ENCODE data around the gene ATRNL1. TPM values are rescaled to one million over a fixed set of nuclear protein-coding genes. Genes with fewer than 3 reads are reported as not detected.

Gene ATRNL1
- total RNA-seq, 1 experiment from 2014 or later = 28.7 TPM

DNA sequence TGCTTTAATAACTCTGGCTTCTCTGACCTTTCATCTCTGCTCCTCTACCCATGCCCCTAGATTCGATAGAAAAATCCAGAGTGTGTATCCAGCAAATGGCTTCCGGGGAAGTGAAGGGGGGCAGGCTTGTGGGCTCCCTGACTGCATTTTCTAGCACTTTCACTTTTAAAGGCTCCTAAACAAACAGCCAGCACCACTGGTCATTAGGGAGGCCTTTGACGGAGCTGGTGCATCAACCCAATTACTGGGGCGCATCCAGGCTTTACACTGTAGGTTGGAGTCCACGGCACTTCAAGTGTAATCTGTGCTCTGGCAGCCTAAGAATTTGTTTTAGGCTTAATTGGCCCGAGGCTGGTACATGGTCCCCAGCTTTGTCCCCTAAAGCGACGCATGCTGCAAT lies 887.9 kb downstream of the ATRNL1 start:
- no peak for TF ChIP-seq FOXK1 (CRISPR knock-in tag; IDR thresholded peaks at IDR 0.05)
- TF ChIP-seq NFYB (CRISPR knock-in tag; conservative IDR thresholded peaks at IDR 0.05; ENCODE audit: low read depth) = no peak
- TF ChIP-seq, protein P1, sequence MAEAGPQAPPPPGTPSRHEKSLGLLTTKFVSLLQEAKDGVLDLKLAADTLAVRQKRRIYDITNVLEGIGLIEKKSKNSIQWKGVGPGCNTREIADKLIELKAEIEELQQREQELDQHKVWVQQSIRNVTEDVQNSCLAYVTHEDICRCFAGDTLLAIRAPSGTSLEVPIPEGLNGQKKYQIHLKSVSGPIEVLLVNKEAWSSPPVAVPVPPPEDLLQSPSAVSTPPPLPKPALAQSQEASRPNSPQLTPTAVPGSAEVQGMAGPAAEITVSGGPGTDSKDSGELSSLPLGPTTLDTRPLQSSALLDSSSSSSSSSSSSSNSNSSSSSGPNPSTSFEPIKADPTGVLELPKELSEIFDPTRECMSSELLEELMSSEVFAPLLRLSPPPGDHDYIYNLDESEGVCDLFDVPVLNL (CRISPR knock-in tag; IDR thresholded peaks at IDR 0.05; ENCODE audit: borderline replicate concordance, low read depth) = no peak
- TF ChIP-seq, protein P2, sequence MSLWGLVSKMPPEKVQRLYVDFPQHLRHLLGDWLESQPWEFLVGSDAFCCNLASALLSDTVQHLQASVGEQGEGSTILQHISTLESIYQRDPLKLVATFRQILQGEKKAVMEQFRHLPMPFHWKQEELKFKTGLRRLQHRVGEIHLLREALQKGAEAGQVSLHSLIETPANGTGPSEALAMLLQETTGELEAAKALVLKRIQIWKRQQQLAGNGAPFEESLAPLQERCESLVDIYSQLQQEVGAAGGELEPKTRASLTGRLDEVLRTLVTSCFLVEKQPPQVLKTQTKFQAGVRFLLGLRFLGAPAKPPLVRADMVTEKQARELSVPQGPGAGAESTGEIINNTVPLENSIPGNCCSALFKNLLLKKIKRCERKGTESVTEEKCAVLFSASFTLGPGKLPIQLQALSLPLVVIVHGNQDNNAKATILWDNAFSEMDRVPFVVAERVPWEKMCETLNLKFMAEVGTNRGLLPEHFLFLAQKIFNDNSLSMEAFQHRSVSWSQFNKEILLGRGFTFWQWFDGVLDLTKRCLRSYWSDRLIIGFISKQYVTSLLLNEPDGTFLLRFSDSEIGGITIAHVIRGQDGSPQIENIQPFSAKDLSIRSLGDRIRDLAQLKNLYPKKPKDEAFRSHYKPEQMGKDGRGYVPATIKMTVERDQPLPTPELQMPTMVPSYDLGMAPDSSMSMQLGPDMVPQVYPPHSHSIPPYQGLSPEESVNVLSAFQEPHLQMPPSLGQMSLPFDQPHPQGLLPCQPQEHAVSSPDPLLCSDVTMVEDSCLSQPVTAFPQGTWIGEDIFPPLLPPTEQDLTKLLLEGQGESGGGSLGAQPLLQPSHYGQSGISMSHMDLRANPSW (CRISPR knock-in tag; conservative IDR thresholded peaks at IDR 0.05; ENCODE audit: low read depth) = no peak
- TF ChIP-seq, protein P3, sequence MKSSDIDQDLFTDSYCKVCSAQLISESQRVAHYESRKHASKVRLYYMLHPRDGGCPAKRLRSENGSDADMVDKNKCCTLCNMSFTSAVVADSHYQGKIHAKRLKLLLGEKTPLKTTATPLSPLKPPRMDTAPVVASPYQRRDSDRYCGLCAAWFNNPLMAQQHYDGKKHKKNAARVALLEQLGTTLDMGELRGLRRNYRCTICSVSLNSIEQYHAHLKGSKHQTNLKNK (CRISPR knock-in tag; IDR thresholded peaks at IDR 0.05) = no peak
- TF ChIP-seq, protein P4, sequence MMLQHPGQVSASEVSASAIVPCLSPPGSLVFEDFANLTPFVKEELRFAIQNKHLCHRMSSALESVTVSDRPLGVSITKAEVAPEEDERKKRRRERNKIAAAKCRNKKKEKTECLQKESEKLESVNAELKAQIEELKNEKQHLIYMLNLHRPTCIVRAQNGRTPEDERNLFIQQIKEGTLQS (CRISPR knock-in tag; conservative IDR thresholded peaks at IDR 0.05) = no peak
- no peak for TF ChIP-seq SP1 (CRISPR knock-in tag; conservative IDR thresholded peaks at IDR 0.05)
- no peak for TF ChIP-seq FOXJ3 (CRISPR knock-in tag; IDR thresholded peaks at IDR 0.05; ENCODE audit: borderline replicate concordance)
- TF ChIP-seq JAZF1 (CRISPR knock-in tag; IDR thresholded peaks at IDR 0.05) = no peak
- no peak for TF ChIP-seq ZNF138 (CRISPR knock-in tag; conservative IDR thresholded peaks at IDR 0.05)
- DNase-seq (ENCODE audit: low spot score) (no peak), ATAC-seq (peak; percentile 24)
- ChIA-PET CTCF (no interaction called here), POLR2A (no interaction called here)
- H3K9me3 Mint-ChIP-seq = peaks cover 9% of the 10 kb centered on the region
- H3K36me3 Mint-ChIP-seq = peaks cover under 1% of the 10 kb centered on the region; the same call in 1 of the 2 replicates
- peaks cover 19% of the 10 kb centered on the region for H3K4me1 Mint-ChIP-seq
- H3K27ac Mint-ChIP-seq = no peak overlapping the region
- H3K27me3 Mint-ChIP-seq (ENCODE audit: low read depth) = no peaks in the 10 kb centered on the region; the same call in 1 of the 2 replicates
- no peak overlapping the region for H3K4me3 Mint-ChIP-seq

DNA sequence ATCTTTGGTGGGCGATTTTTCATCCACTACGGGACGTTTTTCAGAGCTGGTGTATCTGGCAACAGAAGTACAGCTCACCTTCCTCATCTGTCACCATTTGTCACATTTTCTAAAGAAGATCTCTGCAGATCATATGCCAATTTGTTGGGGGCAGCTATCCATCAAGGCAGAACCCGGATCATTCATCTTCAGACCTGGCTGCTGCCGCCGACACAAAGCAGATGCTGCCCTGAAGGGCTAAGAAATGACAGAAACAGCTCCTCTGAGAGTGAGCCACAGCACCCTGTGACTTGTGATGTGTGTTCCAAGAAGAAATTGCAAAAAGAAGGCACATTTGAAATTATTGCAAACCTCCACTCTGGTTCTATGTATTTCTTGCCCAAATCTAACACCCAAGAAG lies 888.9 kb downstream of the ATRNL1 start:
- Mint-ChIP-seq H3K27ac (no peak overlapping the region), H3K4me3 (no peak overlapping the region), H3K27me3 (ENCODE audit: low read depth) (no peaks in the 10 kb centered on the region; the same call in 1 of the 2 replicates), H3K36me3 (peaks cover 8% of the 10 kb centered on the region), H3K9me3 (peaks cover 19% of the 10 kb centered on the region), H3K4me1 (peaks cover 11% of the 10 kb centered on the region)
- ChIA-PET POLR2A (no interaction called here), CTCF (no interaction called here)
- no peak for ATAC-seq
- no peak for DNase-seq (ENCODE audit: low spot score)
- no peak for TF ChIP-seq SMAD4 (CRISPR knock-in tag; IDR thresholded peaks at IDR 0.05)
- TF ChIP-seq, protein P5, sequence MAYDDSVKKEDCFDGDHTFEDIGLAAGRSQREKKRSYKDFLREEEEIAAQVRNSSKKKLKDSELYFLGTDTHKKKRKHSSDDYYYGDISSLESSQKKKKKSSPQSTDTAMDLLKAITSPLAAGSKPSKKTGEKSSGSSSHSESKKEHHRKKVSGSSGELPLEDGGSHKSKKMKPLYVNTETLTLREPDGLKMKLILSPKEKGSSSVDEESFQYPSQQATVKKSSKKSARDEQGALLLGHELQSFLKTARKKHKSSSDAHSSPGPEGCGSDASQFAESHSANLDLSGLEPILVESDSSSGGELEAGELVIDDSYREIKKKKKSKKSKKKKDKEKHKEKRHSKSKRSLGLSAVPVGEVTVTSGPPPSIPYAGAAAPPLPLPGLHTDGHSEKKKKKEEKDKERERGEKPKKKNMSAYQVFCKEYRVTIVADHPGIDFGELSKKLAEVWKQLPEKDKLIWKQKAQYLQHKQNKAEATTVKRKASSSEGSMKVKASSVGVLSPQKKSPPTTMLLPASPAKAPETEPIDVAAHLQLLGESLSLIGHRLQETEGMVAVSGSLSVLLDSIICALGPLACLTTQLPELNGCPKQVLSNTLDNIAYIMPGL (CRISPR knock-in tag; IDR thresholded peaks at IDR 0.05) = no peak
- no peak for TF ChIP-seq NR3C1 (CRISPR knock-in tag; conservative IDR thresholded peaks at IDR 0.05; ENCODE audit: low read depth)
- TF ChIP-seq ZNF423 (CRISPR knock-in tag; IDR thresholded peaks at IDR 0.05) = no peak
- TF ChIP-seq, protein P6, sequence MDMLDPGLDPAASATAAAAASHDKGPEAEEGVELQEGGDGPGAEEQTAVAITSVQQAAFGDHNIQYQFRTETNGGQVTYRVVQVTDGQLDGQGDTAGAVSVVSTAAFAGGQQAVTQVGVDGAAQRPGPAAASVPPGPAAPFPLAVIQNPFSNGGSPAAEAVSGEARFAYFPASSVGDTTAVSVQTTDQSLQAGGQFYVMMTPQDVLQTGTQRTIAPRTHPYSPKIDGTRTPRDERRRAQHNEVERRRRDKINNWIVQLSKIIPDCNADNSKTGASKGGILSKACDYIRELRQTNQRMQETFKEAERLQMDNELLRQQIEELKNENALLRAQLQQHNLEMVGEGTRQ (CRISPR knock-in tag; IDR thresholded peaks at IDR 0.05) = no peak
- TF ChIP-seq, protein P1 (CRISPR knock-in tag; IDR thresholded peaks at IDR 0.05; ENCODE audit: borderline replicate concordance, low read depth) = no peak
